ENCODE results near the gene OPN1MW3.
"Not testable (repeated sequence)": the region's sequence is repeated elsewhere in the genome, so short reads cannot be mapped to it uniquely, and the experiment has no call there.

OPN1MW3 gene

DNA sequence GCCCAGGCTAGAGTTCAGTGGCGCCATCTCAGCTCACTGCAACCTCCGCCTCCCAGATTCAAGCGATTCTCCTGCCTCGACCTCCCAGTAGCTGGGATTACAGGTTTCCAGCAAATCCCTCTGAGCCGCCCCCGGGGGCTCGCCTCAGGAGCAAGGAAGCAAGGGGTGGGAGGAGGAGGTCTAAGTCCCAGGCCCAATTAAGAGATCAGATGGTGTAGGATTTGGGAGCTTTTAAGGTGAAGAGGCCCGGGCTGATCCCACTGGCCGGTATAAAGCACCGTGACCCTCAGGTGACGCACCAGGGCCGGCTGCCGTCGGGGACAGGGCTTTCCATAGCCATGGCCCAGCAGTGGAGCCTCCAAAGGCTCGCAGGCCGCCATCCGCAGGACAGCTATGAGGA is at the start of gene OPN1MW3:
TSS of gene OPN1MW3 (plus strand) at position 301 of the 400 bp plus-strand sequence. CDS start at position 339, 38 bp downstream.
- H3K27ac ChIP-seq; CTCF ChIA-PET; DNase-seq (ENCODE audit: low spot score); POLR2A ChIA-PET (ENCODE audit: low non-redundant PET): not testable (repeated sequence)

DNA sequence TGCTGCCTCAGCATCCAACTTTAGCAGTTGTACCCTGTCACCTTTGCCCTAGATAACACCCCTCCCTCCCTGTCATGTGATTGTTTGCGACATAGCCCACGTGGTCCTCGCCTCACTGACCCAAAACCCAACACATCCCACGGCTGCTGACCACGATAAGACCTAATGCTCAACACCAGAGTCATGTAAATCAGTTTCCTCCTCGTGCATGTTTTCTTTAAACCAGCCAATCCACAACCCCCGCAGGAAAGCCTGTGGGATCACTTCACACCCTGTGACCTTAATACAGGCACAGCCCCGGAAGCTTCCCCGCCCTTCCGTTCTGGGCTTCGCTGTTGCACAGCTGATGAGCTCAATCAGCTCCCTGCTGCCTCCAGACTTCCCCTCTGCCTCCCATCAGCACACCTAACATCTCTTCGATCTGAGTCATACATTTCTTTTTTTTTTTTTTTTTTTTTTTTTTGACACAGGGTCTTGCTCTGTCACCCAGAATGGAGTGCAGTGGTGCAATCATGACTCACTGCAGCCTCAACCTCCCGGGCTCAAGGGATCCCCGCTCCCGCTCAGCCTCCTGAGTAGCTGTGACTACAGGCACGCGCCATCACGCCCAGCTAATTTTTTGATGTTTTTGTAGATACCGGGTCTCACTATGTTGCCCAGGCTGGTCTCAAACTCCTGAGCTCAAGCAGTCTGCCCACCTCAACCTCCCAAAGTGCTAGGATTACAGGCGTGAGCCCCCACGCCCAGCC is 47.5 kb upstream of the OPN1MW3 start:
- DNase-seq (ENCODE audit: low spot score); POLR2A ChIA-PET (ENCODE audit: low non-redundant PET); CTCF ChIA-PET: not testable (repeated sequence)

DNA sequence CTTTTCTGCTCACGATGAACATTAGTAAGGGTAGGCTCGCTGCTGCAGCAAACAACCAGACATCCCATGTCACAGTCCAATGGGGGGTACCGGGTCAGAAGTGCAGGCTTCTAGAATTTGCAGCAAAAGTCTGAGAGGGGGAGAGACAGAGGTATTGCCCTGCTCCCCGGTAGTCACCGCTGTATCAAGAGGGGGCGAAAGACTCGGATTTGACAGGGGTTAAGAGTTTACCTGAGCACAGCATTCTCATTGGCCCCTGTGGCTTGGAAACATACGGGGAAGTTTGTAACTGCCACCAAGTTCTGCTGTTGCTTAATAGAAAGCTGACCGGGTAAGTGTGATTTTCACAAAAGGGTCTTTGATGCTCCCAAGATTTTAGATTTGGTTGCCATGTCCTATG is 46.3 kb upstream of the OPN1MW3 start:
- POLR2A ChIA-PET (ENCODE audit: low non-redundant PET); H3K27ac ChIP-seq; CTCF ChIA-PET; DNase-seq (ENCODE audit: low spot score): not testable (repeated sequence)

More for the DNA sequence above, 47.5 kb upstream of the OPN1MW3 start:
- not testable (repeated sequence) for H3K27ac ChIP-seq

DNA sequence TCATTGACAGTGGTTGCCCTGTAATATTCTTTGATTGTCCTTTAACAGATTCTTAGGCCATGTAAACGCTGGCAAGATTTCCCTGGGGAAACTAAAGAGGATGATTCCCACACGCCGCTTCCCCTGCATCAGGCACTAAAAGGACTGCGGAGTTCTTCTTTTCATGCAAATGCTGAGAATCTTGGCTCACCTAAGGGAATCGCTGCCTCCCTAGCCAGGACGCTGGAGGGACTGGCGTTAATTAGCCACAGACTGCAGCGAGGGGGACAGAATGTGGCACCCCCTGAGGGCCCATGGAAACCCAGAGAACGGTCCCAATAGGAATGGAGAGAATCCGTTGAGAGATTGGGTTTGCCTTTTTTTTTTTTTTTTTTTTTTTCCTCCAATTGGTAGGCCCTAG is 45.9 kb upstream of the OPN1MW3 start:
- DNase-seq (ENCODE audit: low spot score); CTCF ChIA-PET; POLR2A ChIA-PET (ENCODE audit: low non-redundant PET); H3K27ac ChIP-seq: not testable (repeated sequence)

GRCh38 chrX:154219456-154219855 is 37.9 kb upstream of the OPN1MW3 start, which contains the start of gene OPN1MW2:
Gene OPN1MW2, plus strand, starts transcription at chrX:154219756. Its CDS starts 60 bp downstream, at chrX:154219816.
- POLR2A ChIA-PET (ENCODE audit: low non-redundant PET); DNase-seq (ENCODE audit: low spot score); CTCF ChIA-PET; H3K27ac ChIP-seq: not testable (repeated sequence)

- POLR2A ChIA-PET (ENCODE audit: low non-redundant PET); DNase-seq (ENCODE audit: low spot score); CTCF ChIA-PET; H3K27ac ChIP-seq: not testable (repeated sequence)
These were observed 32.1 kb upstream of the OPN1MW3 start for GRCh38 chrX:154225292-154225691.

DNA sequence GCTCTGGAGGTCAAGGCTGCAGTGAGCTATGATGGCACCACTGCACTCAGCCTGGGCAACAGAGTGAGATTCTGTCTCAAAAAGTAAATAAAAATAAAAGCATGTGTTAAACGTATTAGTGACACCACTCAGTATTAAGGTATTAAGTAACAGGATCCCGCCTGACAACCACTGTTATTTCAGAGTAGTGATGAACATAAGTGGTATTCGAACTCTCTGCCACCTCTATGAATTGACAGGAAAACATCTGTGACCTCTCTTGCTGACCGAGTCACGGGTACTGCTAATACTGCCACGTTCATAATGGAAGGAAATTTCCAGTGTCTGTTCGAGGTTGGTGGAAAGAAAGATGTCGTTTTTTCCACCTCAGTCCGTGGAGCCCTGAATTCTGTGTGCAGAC is 30.7 kb upstream of the OPN1MW3 start:
- CTCF ChIA-PET; H3K27ac ChIP-seq; DNase-seq (ENCODE audit: low spot score); POLR2A ChIA-PET (ENCODE audit: low non-redundant PET): not testable (repeated sequence)

- CTCF ChIA-PET; DNase-seq (ENCODE audit: low spot score); H3K27ac ChIP-seq; POLR2A ChIA-PET (ENCODE audit: low non-redundant PET): not testable (repeated sequence)
These were observed 25.9 kb upstream of the OPN1MW3 start for GRCh38 chrX:154231443-154231842.

DNA sequence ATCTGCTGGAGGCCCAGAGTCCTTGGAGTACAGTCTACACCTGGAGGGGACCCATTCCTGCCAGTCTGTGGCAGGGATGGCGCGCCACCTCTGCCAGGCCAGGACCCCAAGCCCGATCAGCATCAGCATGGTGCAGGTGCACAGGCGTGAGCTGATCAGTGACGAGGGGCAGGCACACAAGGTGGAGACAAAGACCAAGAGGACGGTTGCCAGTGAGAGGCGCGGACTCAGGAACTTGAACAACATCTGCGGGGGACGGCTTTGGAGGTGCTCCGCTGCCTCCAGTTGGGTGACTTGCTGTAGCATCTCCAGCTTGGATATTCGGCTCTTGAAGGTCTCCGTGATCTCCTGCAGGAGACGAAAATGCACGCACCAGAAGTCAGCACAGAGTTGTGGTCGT is 23.8 kb upstream of the OPN1MW3 start:
- H3K27ac ChIP-seq; DNase-seq (ENCODE audit: low spot score); CTCF ChIA-PET; POLR2A ChIA-PET (ENCODE audit: low non-redundant PET): not testable (repeated sequence)

GRCh38 chrX:154238939-154239559 is 18.3 kb upstream of the OPN1MW3 start:
- POLR2A ChIA-PET (ENCODE audit: low non-redundant PET); CTCF ChIA-PET; H3K27ac ChIP-seq; DNase-seq (ENCODE audit: low spot score): not testable (repeated sequence)

GRCh38 chrX:154239982-154240503 is 17.3 kb upstream of the OPN1MW3 start:
- DNase-seq (ENCODE audit: low spot score); POLR2A ChIA-PET (ENCODE audit: low non-redundant PET); H3K27ac ChIP-seq; CTCF ChIA-PET: not testable (repeated sequence)

DNA sequence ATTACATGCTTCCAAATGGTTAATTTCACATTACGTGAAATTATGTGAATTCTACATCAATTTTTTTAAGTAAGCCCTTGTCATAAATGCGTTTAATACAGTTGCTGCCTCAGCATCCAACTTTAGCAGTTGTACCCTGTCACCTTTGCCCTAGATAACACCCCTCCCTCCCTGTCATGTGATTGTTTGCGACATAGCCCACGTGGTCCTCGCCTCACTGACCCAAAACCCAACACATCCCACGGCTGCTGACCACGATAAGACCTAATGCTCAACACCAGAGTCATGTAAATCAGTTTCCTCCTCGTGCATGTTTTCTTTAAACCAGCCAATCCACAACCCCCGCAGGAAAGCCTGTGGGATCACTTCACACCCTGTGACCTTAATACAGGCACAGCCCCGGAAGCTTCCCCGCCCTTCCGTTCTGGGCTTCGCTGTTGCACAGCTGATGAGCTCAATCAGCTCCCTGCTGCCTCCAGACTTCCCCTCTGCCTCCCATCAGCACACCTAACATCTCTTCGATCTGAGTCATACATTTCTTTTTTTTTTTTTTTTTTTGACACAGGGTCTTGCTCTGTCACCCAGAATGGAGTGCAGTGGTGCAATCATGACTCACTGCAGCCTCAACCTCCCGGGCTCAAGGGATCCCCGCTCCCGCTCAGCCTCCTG is 9.9 kb upstream of the OPN1MW3 start:
- H3K27ac ChIP-seq; CTCF ChIA-PET; POLR2A ChIA-PET (ENCODE audit: low non-redundant PET); DNase-seq (ENCODE audit: low spot score): not testable (repeated sequence)

DNA sequence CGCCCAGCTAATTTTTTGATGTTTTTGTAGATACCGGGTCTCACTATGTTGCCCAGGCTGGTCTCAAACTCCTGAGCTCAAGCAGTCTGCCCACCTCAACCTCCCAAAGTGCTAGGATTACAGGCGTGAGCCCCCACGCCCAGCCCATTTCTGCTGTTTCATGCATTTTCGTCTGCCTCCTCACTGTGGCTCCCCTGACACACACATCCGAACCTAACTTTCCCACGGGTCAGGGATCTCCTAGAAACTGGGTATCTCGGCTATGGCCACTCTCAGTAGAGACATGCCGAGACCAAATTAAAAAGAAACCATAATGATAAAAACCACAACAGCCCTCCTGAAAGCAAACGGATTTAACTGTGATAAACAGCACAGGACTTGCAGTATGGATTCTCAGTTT is 9.3 kb upstream of the OPN1MW3 start:
- CTCF ChIA-PET; POLR2A ChIA-PET (ENCODE audit: low non-redundant PET); DNase-seq (ENCODE audit: low spot score); H3K27ac ChIP-seq: not testable (repeated sequence)

DNA sequence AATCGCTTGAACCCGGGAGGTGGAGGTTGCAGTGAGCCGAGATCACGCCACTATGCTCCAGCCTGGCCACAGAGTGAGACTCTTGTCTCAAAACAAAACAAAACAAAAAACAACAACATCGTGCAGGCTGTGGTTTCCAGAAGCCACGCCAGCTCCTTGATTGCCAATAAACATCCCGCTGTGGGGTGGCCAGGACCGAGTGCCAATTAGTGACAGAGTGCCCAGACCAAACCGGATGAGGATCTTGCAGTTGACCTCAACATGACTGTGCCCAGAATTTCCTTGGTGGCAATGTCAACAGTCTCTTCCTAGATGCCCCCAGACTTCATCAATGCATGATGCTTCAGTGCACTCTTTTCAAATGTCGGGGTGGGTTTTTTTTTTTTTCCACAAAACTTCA is 1.3 kb downstream of the OPN1MW3 start:
- DNase-seq (ENCODE audit: low spot score); CTCF ChIA-PET; POLR2A ChIA-PET (ENCODE audit: low non-redundant PET); H3K27ac ChIP-seq: not testable (repeated sequence)

DNA sequence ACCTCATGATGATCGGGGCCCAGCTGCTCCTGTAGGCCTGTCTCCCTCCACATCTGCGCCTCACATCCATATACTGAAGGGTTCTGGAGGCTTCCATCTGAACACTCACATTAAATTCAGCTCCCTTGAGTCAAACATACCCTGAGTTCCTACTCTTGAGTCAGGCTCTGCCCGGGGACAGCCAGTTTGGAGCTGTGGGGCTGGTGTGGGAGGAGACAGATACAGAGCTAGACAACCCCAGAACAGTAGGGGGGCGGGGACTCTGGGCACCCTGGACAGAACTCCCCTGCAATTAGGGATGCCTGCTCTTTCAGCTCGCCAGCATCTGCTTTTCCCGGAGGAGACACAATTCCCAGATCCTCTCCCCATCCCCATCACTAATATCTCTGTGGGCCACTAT is 5.7 kb downstream of the OPN1MW3 start:
- POLR2A ChIA-PET (ENCODE audit: low non-redundant PET); CTCF ChIA-PET; DNase-seq (ENCODE audit: low spot score); H3K27ac ChIP-seq: not testable (repeated sequence)

DNA sequence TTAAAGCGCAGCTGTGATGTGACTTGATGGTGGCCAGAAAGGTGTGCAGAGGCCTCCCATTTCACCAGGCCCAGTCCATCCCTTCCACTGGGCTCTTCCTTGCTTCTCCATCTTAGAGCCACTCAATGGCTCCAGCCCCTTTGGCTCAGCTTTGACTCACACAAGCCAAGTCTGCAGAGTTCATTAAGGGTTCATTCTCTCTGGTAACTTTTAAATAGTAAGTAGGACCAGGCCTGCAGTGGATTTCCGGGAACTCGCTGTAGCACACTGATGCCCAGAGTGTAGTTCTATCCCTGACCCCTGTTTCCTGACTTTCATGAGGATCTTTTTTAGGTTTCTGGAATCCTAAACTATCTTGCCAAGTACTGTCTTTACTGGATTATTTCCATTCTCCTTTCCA is 11.9 kb downstream of the OPN1MW3 start:
- CTCF ChIA-PET; POLR2A ChIA-PET (ENCODE audit: low non-redundant PET); DNase-seq (ENCODE audit: low spot score); H3K27ac ChIP-seq: not testable (repeated sequence)

DNA sequence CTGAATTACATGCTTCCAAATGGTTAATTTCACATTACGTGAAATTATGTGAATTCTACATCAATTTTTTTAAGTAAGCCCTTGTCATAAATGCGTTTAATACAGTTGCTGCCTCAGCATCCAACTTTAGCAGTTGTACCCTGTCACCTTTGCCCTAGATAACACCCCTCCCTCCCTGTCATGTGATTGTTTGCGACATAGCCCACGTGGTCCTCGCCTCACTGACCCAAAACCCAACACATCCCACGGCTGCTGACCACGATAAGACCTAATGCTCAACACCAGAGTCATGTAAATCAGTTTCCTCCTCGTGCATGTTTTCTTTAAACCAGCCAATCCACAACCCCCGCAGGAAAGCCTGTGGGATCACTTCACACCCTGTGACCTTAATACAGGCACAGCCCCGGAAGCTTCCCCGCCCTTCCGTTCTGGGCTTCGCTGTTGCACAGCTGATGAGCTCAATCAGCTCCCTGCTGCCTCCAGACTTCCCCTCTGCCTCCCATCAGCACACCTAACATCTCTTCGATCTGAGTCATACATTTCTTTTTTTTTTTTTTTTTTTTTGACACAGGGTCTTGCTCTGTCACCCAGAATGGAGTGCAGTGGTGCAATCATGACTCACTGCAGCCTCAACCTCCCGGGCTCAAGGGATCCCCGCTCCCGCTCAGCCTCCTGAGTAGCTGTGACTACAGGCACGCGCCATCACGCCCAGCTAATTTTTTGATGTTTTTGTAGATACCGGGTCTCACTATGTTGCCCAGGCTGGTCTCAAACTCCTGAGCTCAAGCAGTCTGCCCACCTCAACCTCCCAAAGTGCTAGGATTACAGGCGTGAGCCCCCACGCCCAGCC is 27.3 kb downstream of the OPN1MW3 start:
- H3K27ac ChIP-seq, CTCF ChIA-PET: not testable (repeated sequence)

More for the DNA sequence above, 27.3 kb downstream of the OPN1MW3 start:
- DNase-seq (ENCODE audit: low spot score); POLR2A ChIA-PET (ENCODE audit: low non-redundant PET): not testable (repeated sequence)

Data from RWPE1 (cell line).